Measurements from ENCODE around the gene ATXN3L. TPM values are rescaled to one million over a fixed set of nuclear protein-coding genes. Genes with fewer than 3 reads are reported as not detected.

ATXN3L gene
- total and polyA plus RNA-seq, 2 of the 8 experiments (the other 6 are each of a cell fraction or from before 2014, with no cell fraction given), result not detected

- Histone ChIP-seq H2BK20ac (ENCODE audit: low read length) (no peak overlapping the region), H3K79me1 (ENCODE audit: low read depth, low read length) (no peaks in the 10 kb centered on the region), H3K4me2 (ENCODE audit: insufficient read depth in 1 of 2, low read depth in 2 of 2, low read length in 2 of 2) (no peak overlapping the region), H2BK5ac (ENCODE audit: low read depth, low read length) (no peak overlapping the region), H2BK15ac (ENCODE audit: low read length) (no peak overlapping the region), H3K4ac (replicated peaks; ENCODE audit: insufficient read length, low read depth, low read length) (no peak overlapping the region), H3K36me3 (ENCODE audit: control insufficient read depth in 2 of 4, insufficient read depth in 4 of 4, low read length in 3 of 4) (no peaks in the 10 kb centered on the region), H3K79me2 (ENCODE audit: control insufficient read depth in 1 of 2, insufficient read depth in 2 of 2, low read length in 2 of 2) (no peaks in the 10 kb centered on the region), H4K20me1 (replicated peaks in 1 of 2; ENCODE audit: control insufficient read depth in 1 of 2, insufficient read depth in 2 of 2, low read length in 2 of 2) (no peaks in the 10 kb centered on the region), H2AFZ (ENCODE audit: low read length) (no peak overlapping the region), H3K27me3 (replicated peaks in 1 of 4; ENCODE audit: control insufficient read depth in 3 of 4, extremely low read depth in 1 of 4, insufficient read depth in 3 of 4, low read length in 3 of 4) (no peaks in the 10 kb centered on the region), H2AK5ac (ENCODE audit: low read depth, low read length) (no peak overlapping the region), H3K4me3 (ENCODE audit: extremely low read depth in 1 of 4, insufficient read depth in 2 of 4, low read depth in 3 of 4, low read length in 4 of 4) (no peak overlapping the region), H3K18ac (ENCODE audit: extremely low read depth, low read length) (no peak overlapping the region), H4K5ac (ENCODE audit: insufficient read length, low read depth, low read length) (no peak overlapping the region), H4K91ac (replicated peaks; ENCODE audit: insufficient read length, low read length) (no peak overlapping the region), H3K27ac (ENCODE audit: low read depth, low read length) (no peak overlapping the region), H4K8ac (ENCODE audit: extremely low read depth, insufficient read depth, low read length) (no peak overlapping the region), H3K9me3 (ENCODE audit: insufficient read depth in 2 of 2, low read depth in 1 of 2, low read length in 1 of 2) (no peaks in the 10 kb centered on the region), H3K23me2 (ENCODE audit: low read depth, low read length) (no peaks in the 10 kb centered on the region), H3K56ac (replicated peaks; ENCODE audit: insufficient read length, low read depth, low read length) (no peak overlapping the region), H3K4me1 (replicated peaks in 1 of 4; ENCODE audit: control insufficient read depth in 3 of 4, insufficient read depth in 4 of 4, low read length in 3 of 4) (no peaks in the 10 kb centered on the region), H3K23ac (ENCODE audit: insufficient read length) (no peak overlapping the region), H2BK120ac (replicated peaks; ENCODE audit: low read depth, low read length) (no peak overlapping the region), H3K14ac (ENCODE audit: insufficient read length) (no peak overlapping the region), H2BK12ac (ENCODE audit: low read depth, low read length) (no peak overlapping the region), H3K9ac (replicated peaks in 1 of 4; ENCODE audit: extremely low read depth in 1 of 4, low read depth in 3 of 4, low read length in 3 of 4) (no peak overlapping the region)
- ChIA-PET CTCF (ENCODE audit: partially characterized antibody) (no interaction called here), POLR2A (ENCODE audit: partially characterized antibody) (no interaction called here)
- TF ChIP-seq SP1 (IDR thresholded peaks at IDR 0.05; ENCODE audit: low read depth, low read length) (no peak), CBX5 (IDR thresholded peaks at IDR 0.05; ENCODE audit: low read depth, low read length) (no peak), NRF1 (IDR thresholded peaks at IDR 0.05; ENCODE audit: low read depth, low read length) (no peak), SIX5 (IDR thresholded peaks at IDR 0.05; ENCODE audit: low read depth, low read length) (no peak)
- DNase-seq (ENCODE audit: low read depth in 1 of 2, low spot score in 2 of 2) (no peak), FAIRE-seq (no peak)
- WGBS, 2 experiments (ENCODE audit: extremely low coverage in 1 of 2, insufficient coverage in 1 of 2, insufficient read length in 1 of 2, insufficient replicate concordance in 2 of 2, low coverage in 1 of 2, low lambda C conversion rate in 2 of 2, missing lambda C conversion rate in 1 of 2), result 67% methylated on average over 5 of the region's 6 CpGs; no CpG with 5 or more reads in 1 of the 2 experiments
These were observed 26.2 kb downstream of the ATXN3L start for GRCh38 chrX:13293700-13294099.
